Endothelial cell of umbilical vein (primary cell): ENCODE measurements around the gene PLD1. TPM values are rescaled to one million over a fixed set of nuclear protein-coding genes. Genes with fewer than 3 reads are reported as not detected.

Source experiments
- BruUV-seq: library from RNA; stranded (reverse); fragments of 400-500 nt; replicated peaks from 2 replicates; lab custom pipeline; 2021; lab: Mats Ljungman, UMichigan
- CTCF ChIA-PET: fragments of 300-600, 350-600 bp; sonication (Branson Sonifier 250); formaldehyde crosslinking; loops from one replicate; lab custom pipeline; 2021; ENCODE audit warnings: antibody characterized with exemption, inconsistent platforms; lab: Charles Lee
- POLR2A ChIA-PET: fragments of 300-600, 350-600 bp; sonication (Branson Sonifier 250); formaldehyde crosslinking; loops from one replicate; lab custom pipeline; 2021; ENCODE audit warnings: antibody characterized with exemption, inconsistent platforms; lab: Charles Lee
- DNase-seq: peaks from one replicate; pipeline ENCODE4 v3.0.0-alpha.2; 2011; ENCODE audit warnings: low read depth, low spot score
- FAIRE-seq: peaks from 2 replicates; lab custom pipeline; 2011; peaks lifted over from hg19 to GRCh38; lab: Jason Lieb, UNC
- H2AFZ ChIP-seq: 2 replicates; pipeline ENCODE4 v1.6.0; 2012; ENCODE audit warnings: low read depth, low read length, control low read depth, inconsistent platforms
- H3K27ac ChIP-seq: 2 replicates; pipeline ENCODE4 v1.5.1; 2011; ENCODE audit warnings: low read depth, mild to moderate bottlenecking, control low read depth, low read length, moderate library complexity; ENCODE audit not compliant: insufficient read depth
- H3K27me3 ChIP-seq, 2 experiments: 2 replicates each; pipeline versions ENCODE4 v1.6.0 to v1.6.1; 2011; ENCODE audit warnings: low read length in 2 of 2, mixed read lengths in 1 of 2; ENCODE audit not compliant: control insufficient read depth in 2 of 2, insufficient read depth in 2 of 2
- H3K36me3 ChIP-seq, 2 experiments: 2 replicates in 1 of 2; 3 replicates in 1 of 2; pipeline ENCODE4 v1.5.1; 2011; ENCODE audit warnings: low read length in 2 of 2, mild to moderate bottlenecking in 1 of 2, moderate library complexity in 1 of 2; ENCODE audit not compliant: control insufficient read depth in 2 of 2, insufficient read depth in 2 of 2; ENCODE audit errors: extremely low read depth in 1 of 2
- H3K4me1 ChIP-seq: 3 replicates; pipeline ENCODE4 v1.5.1; 2011; ENCODE audit warnings: mild to moderate bottlenecking, low read length; ENCODE audit not compliant: control insufficient read depth, insufficient read depth; ENCODE audit errors: extremely low read depth
- H3K4me2 ChIP-seq: 2 replicates; pipeline ENCODE4 v1.6.1; 2011; ENCODE audit warnings: low read length, control low read depth, mixed read lengths; ENCODE audit not compliant: insufficient read depth
- H3K4me3 ChIP-seq, 3 experiments: fragments of 200-600 bp in 1 of 3; sonication (generic), shearing (Covaris generic) in 1 of 3; replicated peaks in 1 of 3; 2 replicates each; pipeline ENCODE4 v1.5.1; 2011 to 2016; ENCODE audit warnings: control low read depth in 3 of 3, low read length in 3 of 3, mild to moderate bottlenecking in 2 of 3, inconsistent platforms in 1 of 3, low read depth in 1 of 3, moderate library complexity in 1 of 3; ENCODE audit not compliant: insufficient read depth in 1 of 3
- H3K79me2 ChIP-seq: 2 replicates; pipeline ENCODE4 v1.6.0; 2012; ENCODE audit warnings: low read length, inconsistent platforms; ENCODE audit not compliant: control insufficient read depth, insufficient read depth
- H3K9ac ChIP-seq: replicated peaks from 2 replicates; pipeline ENCODE3; 2011; ENCODE audit warnings: low read length, control low read depth; ENCODE audit not compliant: insufficient read depth; ENCODE audit errors: extremely low read depth
- H3K9me1 ChIP-seq: replicated peaks from 3 replicates; pipeline ENCODE4 v1.6.0; 2011; ENCODE audit warnings: mild to moderate bottlenecking, low read length; ENCODE audit not compliant: control insufficient read depth, insufficient read depth; ENCODE audit errors: extremely low read depth
- H3K9me3 ChIP-seq: replicated peaks from 2 replicates; pipeline ENCODE4 v1.5.1; 2012; ENCODE audit warnings: low read length, inconsistent platforms; ENCODE audit not compliant: control insufficient read depth, insufficient read depth
- H4K20me1 ChIP-seq: replicated peaks from 2 replicates; pipeline ENCODE3; 2011; ENCODE audit warnings: mild to moderate bottlenecking, low read length; ENCODE audit not compliant: control insufficient read depth, insufficient read depth; ENCODE audit errors: extremely low read depth
- CTCF ChIP-seq, 2 donors: IDR thresholded peaks; 1 replicate in 1 of 2; 2 replicates in 1 of 2; pipeline ENCODE4 v1.5.1; 2011; ENCODE audit warnings: low read length in 2 of 2, mild to moderate bottlenecking in 2 of 2, moderate library complexity in 2 of 2, control low read depth in 1 of 2, inconsistent platforms in 1 of 2, low read depth in 1 of 2; ENCODE audit not compliant: insufficient read depth in 1 of 2; ENCODE audit errors: extremely low read depth in 1 of 2
- FOS ChIP-seq: IDR thresholded peaks from 2 replicates; pipeline ENCODE4 v1.6.1; 2011; ENCODE audit warnings: mild to moderate bottlenecking, low read length, moderate library complexity, borderline replicate concordance; ENCODE audit not compliant: insufficient read depth
- GATA2 ChIP-seq: IDR thresholded peaks from 2 replicates; pipeline ENCODE4 v1.7.0; 2011; ENCODE audit warnings: low read depth, mild to moderate bottlenecking, moderate library complexity, mixed read lengths, low read length; ENCODE audit not compliant: insufficient read length, insufficient read depth
- MAX ChIP-seq: IDR thresholded peaks from 2 replicates; pipeline ENCODE4 v1.6.1; 2011; ENCODE audit not compliant: insufficient read depth, insufficient read length
- MYC ChIP-seq: IDR thresholded peaks from one replicate; pipeline ENCODE4 v1.6.1; 2011; ENCODE audit warnings: mild to moderate bottlenecking, low read depth, low read length
- POLR2A ChIP-seq: IDR thresholded peaks from 2 replicates; pipeline ENCODE4 v1.6.1; 2012; ENCODE audit warnings: low read depth, mild to moderate bottlenecking, control low read depth, low read length
- dilution Hi-C: fragments of 300-500 bp; cut with MboI; formaldehyde crosslinking; loops from one replicate; pipeline ENCODE4 v1.15.0; 2019; ENCODE audit warnings: low sequenced_read_pairs; ENCODE audit not compliant: extremely low pct_ligation_motif_present
- intact Hi-C: fragments of 100-400 bp; cut with micrococcal nuclease; formaldehyde crosslinking; loops from one replicate; pipeline ENCODE4 v1.10.0; 2022
- polyA plus RNA-seq, 4 experiments: library from polyadenylated mRNA; depleted of rRNA in 3 of 4; stranded (reverse) in 3 of 4; unstranded in 1 of 4; fragments of >200 nt; gene quantifications; 2 replicates each; pipeline versions ENCODE4 v1.2.1 to v1.2.3, GENCODE V29; 2011 to 2012; ENCODE audit warnings: missing spikeins in 1 of 4
- total RNA-seq: library from RNA; stranded (reverse); gene quantifications from 2 replicates; pipeline ENCODE4 v1.2.3, GENCODE V29; 2021

PLD1 gene
- total and polyA plus RNA-seq, 2 donors (not counting 3 experiments of a cell fraction or from before 2014, with no cell fraction given): 42.0 to 108 TPM

- FAIRE-seq: no peak
- DNase-seq: no peak
- ChIA-PET POLR2A (no interaction called here), CTCF (interaction anchor here (1.9 kb wide), 1 partner anchor 520 kb away, joined by 7 read pairs; no protein-coding TSS in a partner anchor)
- no peak overlapping the region for H3K4me3 ChIP-seq
- H2AFZ ChIP-seq: no peak overlapping the region
- TF ChIP-seq POLR2A (no peak), FOS (no peak), CTCF (IDR thresholded peaks at IDR 0.05; ENCODE audit: extremely low read depth in 1 of 2, insufficient read depth in 1 of 2, low read depth in 1 of 2, low read length in 2 of 2) (no peak), MAX (no peak), MYC (no peak), GATA2 (no peak)
- no peaks in the 10 kb centered on the region for H3K9me1 ChIP-seq
- no peaks in the 10 kb centered on the region for H3K79me2 ChIP-seq
- no peaks in the 10 kb centered on the region for H3K9me3 ChIP-seq
- no TSS peak for BruUV-seq
- H3K4me1 ChIP-seq: peaks cover 4% of the 10 kb centered on the region
- H3K9ac ChIP-seq: no peak overlapping the region
- dilution Hi-C loops: no loop called here
- H3K27me3 ChIP-seq: peaks cover 0 to 2% of the 10 kb centered on the region in 2 experiments
- H3K27ac ChIP-seq: no peak overlapping the region
- no peaks in the 10 kb centered on the region for H4K20me1 ChIP-seq
- no peak overlapping the region for H3K4me2 ChIP-seq
- no peaks in the 10 kb centered on the region for H3K36me3 ChIP-seq
- intact Hi-C loops: no loop called here
Observed at GRCh38 chr3:171569571-171570132, 240.6 kb downstream of the PLD1 start.
